GM06990 (cell line): ENCODE measurements around the gene RNU2-63P.
"Not testable (repeated sequence)": the region's sequence is repeated elsewhere in the genome, so short reads cannot be mapped to it uniquely, and the experiment has no call there.

Source experiments
- DNase-seq: peaks from one replicate; pipeline ENCODE4 v3.0.0-alpha.2; 2011; ENCODE audit not compliant: insufficient read length; ENCODE audit errors: extremely low read depth
- H3K27me3 ChIP-seq: replicated peaks from 2 replicates; pipeline ENCODE4 v1.6.0; 2011; ENCODE audit warnings: low read length; ENCODE audit not compliant: control insufficient read depth, insufficient read depth
- H3K36me3 ChIP-seq: 2 replicates; pipeline ENCODE4 v1.5.1; 2011; ENCODE audit warnings: low read length; ENCODE audit not compliant: control insufficient read depth, insufficient read depth
- H3K4me3 ChIP-seq: replicated peaks from 2 replicates; pipeline ENCODE4 v1.5.1; 2011; ENCODE audit warnings: low read depth, mild to moderate bottlenecking, control low read depth, low read length

RNU2-63P gene

GRCh38 chr2:87972385-87972784 is 44.0 kb downstream of the RNU2-63P start:
- not testable (repeated sequence) for DNase-seq, H3K4me3 ChIP-seq, H3K27me3 ChIP-seq, H3K36me3 ChIP-seq
